H1 (cell line): ENCODE data around the gene DLST. TPM values are rescaled to one million over a fixed set of nuclear protein-coding genes. Genes with fewer than 3 reads are reported as not detected.

ENCODE experiments used
- ATF2 ChIP-seq: IDR thresholded peaks from 2 replicates; pipeline ENCODE4 v1.6.1; 2012; ENCODE audit warnings: low read length, inconsistent platforms
- BRCA1 ChIP-seq: IDR thresholded peaks from 2 replicates; pipeline ENCODE4 v1.6.1; 2012; ENCODE audit warnings: low read depth, low read length, improper control_type of control experiment
- CBX5 ChIP-seq: fragments of 300-800, 300-1000 bp; sonication (generic); IDR thresholded peaks from 2 replicates; pipeline ENCODE4 v1.7.1; 2016; ENCODE audit warnings: antibody characterized with exemption, low read length, low read depth
- CEBPB ChIP-seq: IDR thresholded peaks from 2 replicates; pipeline ENCODE4 v1.6.1; 2012; ENCODE audit warnings: low read depth, low read length
- EZH2 ChIP-seq: fragments of 200-600 bp; sonication (generic); IDR thresholded peaks from 2 replicates; pipeline ENCODE4 v1.7.1; 2012; ENCODE audit warnings: low read depth, mild to moderate bottlenecking, moderate library complexity, low read length, inconsistent platforms; ENCODE audit not compliant: severe bottlenecking
- KDM5A ChIP-seq: fragments of 200-600 bp; IDR thresholded peaks from 2 replicates; pipeline ENCODE4 v1.7.1; 2012; ENCODE audit warnings: mild to moderate bottlenecking, low read length, inconsistent platforms, mixed read lengths
- POLR2A ChIP-seq, 2 experiments: IDR thresholded peaks; 1 replicate in 1 of 2; 2 replicates in 1 of 2; pipeline ENCODE4 v1.6.1; 2011; ENCODE audit warnings: low read depth in 2 of 2, low read length in 2 of 2, mild to moderate bottlenecking in 2 of 2; ENCODE audit errors: control extremely low read depth in 1 of 2
- POLR2AphosphoS5 ChIP-seq: IDR thresholded peaks from 2 replicates; pipeline ENCODE4 v1.6.1; 2011; ENCODE audit warnings: low read depth, low read length
- SIN3A ChIP-seq, 2 experiments: IDR thresholded peaks in 1 of 2; conservative IDR thresholded peaks in 1 of 2; 2 replicates each; pipeline ENCODE4 v1.6.1; 2011 to 2012; ENCODE audit warnings: low read length in 2 of 2, improper control_type of control experiment in 1 of 2, low read depth in 1 of 2, mild to moderate bottlenecking in 1 of 2
- SIRT6 ChIP-seq: IDR thresholded peaks from one replicate; pipeline ENCODE4 v1.7.1; 2012; ENCODE audit warnings: low read length, inconsistent platforms
- SP2 ChIP-seq: IDR thresholded peaks from 2 replicates; pipeline ENCODE4 v1.6.1; 2012; ENCODE audit warnings: mild to moderate bottlenecking, low read length, inconsistent platforms
- SUZ12 ChIP-seq: fragments of 200-600 bp; sonication (generic); IDR thresholded peaks from 2 replicates; pipeline ENCODE4 v1.6.1; 2012; ENCODE audit warnings: mild to moderate bottlenecking, inconsistent platforms, low read length, moderate library complexity, mixed read lengths
- TAF1 ChIP-seq: IDR thresholded peaks from 2 replicates; pipeline ENCODE4 v1.6.1; 2011; ENCODE audit warnings: mild to moderate bottlenecking, low read depth, low read length
- ZNF274 ChIP-seq: IDR thresholded peaks from 2 replicates; pipeline ENCODE4 v1.7.0; 2012; ENCODE audit warnings: low read length, borderline replicate concordance; ENCODE audit errors: extremely low read depth
- polyA plus RNA-seq, 7 experiments: library from polyadenylated mRNA; depleted of rRNA in 3 of 7; stranded (reverse) in 5 of 7; unstranded in 2 of 7; fragments of >200 nt in 5 of 7; fragments of 200-250 nt in 2 of 7; gene quantifications; 1 replicate in 5 of 7; 2 replicates in 1 of 7; 4 replicates in 1 of 7; pipeline versions ENCODE4 v1.2.1 to v1.2.3, GENCODE V29; 2011 to 2013; ENCODE audit warnings: missing spikeins in 2 of 7, mixed read lengths in 2 of 7
- total RNA-seq: library from RNA; stranded (reverse); fragmentation: NEBNext Ultra II Directional; extraction: Animal tissue kit (Norgen Biotek cat#: 25700); gene quantifications from 2 replicates; pipeline ENCODE4 v1.2.1, GENCODE V29; 2021
- TF ChIP-seq, protein P1 (sequence below): IDR thresholded peaks from 2 replicates; pipeline ENCODE4 v1.6.1; 2012; ENCODE audit warnings: inconsistent platforms

DLST gene
- total and polyA plus RNA-seq, 2 of the 8 experiments (the other 6 are each of a cell fraction or from before 2014, with no cell fraction given), result 96.5 to 117 TPM

DNA sequence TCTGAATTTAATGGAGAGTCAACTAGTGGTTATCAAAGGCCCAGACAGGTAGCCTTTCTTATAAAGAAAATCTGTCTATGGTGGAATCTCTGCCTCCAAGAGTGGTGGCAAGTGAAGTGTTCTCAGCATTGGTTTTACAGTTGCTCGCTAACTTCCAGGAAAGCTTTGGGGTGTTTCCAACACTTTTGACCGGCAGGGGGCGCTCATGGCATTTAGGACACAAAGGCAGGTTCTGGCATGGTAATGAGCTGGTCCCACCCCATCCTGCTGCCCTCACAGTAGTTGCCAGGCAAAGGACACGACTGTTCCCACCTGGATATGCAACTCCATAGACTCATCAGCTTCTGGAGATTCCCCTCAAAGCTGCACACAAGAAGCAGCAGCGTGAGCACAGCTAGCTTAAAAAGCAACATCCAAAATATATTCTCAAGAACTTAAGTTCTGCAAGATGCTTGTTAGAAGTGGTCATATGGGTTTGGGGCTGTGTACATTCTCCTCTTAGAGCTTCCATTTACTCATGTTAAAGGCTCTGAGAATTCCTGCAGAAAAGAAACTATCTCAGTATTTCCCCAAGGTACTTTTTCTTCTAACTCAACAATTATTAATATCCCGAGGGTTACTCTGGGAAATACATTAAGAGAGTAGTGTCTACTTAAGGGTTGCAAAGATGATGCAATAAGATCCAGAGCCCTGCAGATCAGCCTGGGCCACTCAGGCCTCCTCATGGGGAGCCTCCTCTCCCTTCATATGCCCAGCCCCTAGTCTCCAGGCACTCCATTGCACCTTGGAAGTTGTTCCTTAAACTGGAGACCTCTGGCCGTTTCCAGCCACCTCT is 20.6 kb upstream of the DLST start (continued):
- no peak for TF ChIP-seq TAF1
- TF ChIP-seq BRCA1, result no peak
- TF ChIP-seq SIRT6, result no peak
- no peak for TF ChIP-seq POLR2AphosphoS5
- TF ChIP-seq, protein P1, sequence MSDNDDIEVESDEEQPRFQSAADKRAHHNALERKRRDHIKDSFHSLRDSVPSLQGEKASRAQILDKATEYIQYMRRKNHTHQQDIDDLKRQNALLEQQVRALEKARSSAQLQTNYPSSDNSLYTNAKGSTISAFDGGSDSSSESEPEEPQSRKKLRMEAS, result no peak
- TF ChIP-seq SUZ12, result no peak
- TF ChIP-seq ATF2, result no peak
- TF ChIP-seq POLR2A (IDR thresholded peaks at IDR 0.05; ENCODE audit: control extremely low read depth in 1 of 2, low read depth in 2 of 2, low read length in 2 of 2), result no peak
- TF ChIP-seq CBX5, result no peak
- TF ChIP-seq SIN3A (conservative IDR thresholded peaks at IDR 0.05 in 1 of 2, IDR thresholded peaks at IDR 0.05 in 1 of 2; ENCODE audit: low read depth in 1 of 2, low read length in 2 of 2), result no peak
- TF ChIP-seq EZH2, result no peak
- peak; percentile 61; the same call in 1 of the 2 replicates for TF ChIP-seq CEBPB
- TF ChIP-seq KDM5A, result no peak
- no peak for TF ChIP-seq SP2
- TF ChIP-seq ZNF274, result no peak
- TF ChIP-seq, all 59 proteins: peak for 3
